IPS-18c (cell line): ENCODE data around the gene PIAS2.
"Not testable (repeated sequence)": the region's sequence is repeated elsewhere in the genome, so short reads cannot be mapped to it uniquely, and the experiment has no call there.

Source experiments
- H3K4me3 ChIP-seq: 2 replicates; pipeline ENCODE4 v1.7.0; 2013; ENCODE audit warnings: low read depth, mild to moderate bottlenecking, low read length, moderate library complexity; ENCODE audit not compliant: insufficient read depth
- H3K9me3 ChIP-seq: one replicate; pipeline ENCODE4 v1.6.1; 2013; ENCODE audit warnings: mild to moderate bottlenecking, low read length, moderate library complexity; ENCODE audit not compliant: control insufficient read depth, insufficient read depth

The PIAS2 gene, protein sequence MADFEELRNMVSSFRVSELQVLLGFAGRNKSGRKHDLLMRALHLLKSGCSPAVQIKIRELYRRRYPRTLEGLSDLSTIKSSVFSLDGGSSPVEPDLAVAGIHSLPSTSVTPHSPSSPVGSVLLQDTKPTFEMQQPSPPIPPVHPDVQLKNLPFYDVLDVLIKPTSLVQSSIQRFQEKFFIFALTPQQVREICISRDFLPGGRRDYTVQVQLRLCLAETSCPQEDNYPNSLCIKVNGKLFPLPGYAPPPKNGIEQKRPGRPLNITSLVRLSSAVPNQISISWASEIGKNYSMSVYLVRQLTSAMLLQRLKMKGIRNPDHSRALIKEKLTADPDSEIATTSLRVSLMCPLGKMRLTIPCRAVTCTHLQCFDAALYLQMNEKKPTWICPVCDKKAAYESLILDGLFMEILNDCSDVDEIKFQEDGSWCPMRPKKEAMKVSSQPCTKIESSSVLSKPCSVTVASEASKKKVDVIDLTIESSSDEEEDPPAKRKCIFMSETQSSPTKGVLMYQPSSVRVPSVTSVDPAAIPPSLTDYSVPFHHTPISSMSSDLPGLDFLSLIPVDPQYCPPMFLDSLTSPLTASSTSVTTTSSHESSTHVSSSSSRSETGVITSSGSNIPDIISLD

DNA sequence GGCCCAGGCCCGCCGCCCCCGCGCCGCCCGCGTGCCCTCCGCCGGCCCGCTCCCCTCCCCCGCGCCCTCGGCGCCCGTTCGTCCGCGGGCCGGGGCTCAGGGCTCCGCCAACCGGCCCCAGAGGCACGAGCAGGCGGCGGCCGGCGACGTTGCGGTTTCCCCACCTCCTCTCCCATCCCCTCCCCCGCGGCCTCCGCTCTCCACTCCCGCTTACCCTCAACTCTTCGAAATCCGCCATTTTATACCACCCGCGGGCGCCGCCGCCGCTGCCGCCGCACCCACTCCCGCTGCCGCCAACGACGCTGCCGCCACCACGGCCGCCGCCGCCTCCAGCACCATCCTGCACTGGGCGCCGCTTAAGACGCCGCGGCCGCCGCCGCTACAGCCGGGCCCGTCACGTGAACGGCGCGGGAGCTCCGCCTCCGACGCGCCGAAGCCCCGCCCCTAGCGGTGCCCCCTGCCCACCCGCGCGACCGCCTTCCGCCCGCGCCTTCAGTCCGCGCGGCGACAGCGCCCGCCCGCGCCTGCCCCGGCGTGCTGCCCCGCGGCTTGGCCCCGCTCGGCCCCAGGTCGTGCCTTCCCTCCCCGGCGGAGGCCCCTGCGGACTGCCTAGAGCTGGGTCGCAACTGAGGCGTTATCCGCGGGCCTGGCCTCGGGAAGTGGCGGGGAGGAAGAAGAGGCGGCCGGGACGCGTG lies at the start of gene PIAS2, which contains the start of gene KATNAL2:
PIAS2 (minus strand) TSS at position 400 of the 695 bp plus-strand sequence; CDS start at position 238, 162 bp downstream.
KATNAL2 (plus strand) TSS at position 495 of the 695 bp plus-strand sequence. CDS start 29,271 bp downstream, outside the sequence.
- H3K4me3 ChIP-seq = peak within 1 kb of the TSS; percentile 45
- H3K9me3 ChIP-seq = no peaks in the 10 kb centered on the region

- not testable (repeated sequence) for H3K9me3 ChIP-seq, H3K4me3 ChIP-seq
Observed at GRCh38 chr18:46966266-46966665, 49.0 kb upstream of the PIAS2 start.

DNA sequence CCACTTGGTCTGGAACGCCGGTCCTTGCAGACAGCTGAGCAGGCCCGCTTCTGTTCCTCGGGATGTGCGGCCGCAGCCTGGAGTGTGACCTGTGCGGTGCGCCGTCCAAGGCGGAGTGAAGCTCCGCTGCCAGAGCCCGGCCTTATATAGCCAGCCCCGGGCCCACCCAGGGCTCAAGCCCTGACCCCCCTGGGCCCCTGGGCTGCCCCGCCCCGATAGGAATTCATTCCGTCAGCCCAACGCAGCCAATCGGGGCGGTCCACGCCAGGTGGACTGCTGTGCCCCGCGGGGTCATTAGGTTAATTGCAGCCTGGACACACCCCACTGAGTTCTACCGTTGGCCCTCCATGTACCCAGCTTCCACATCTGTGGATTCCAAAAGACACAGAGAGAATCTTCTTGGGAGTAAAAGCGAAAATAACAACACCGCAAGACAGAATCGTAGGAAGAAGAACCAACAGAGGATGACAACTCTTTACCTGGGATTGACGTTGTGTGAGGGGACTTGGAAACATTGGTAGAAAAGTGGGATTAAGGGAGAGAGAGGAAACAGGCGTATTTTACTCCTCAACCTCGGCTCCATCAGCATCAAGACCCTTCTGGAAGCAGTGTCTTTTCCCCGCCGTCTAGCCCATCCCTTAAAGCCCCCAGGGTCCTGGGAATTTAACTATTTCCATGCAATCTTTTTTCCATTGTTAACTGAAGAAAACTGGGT lies 47.4 kb upstream of the PIAS2 start:
- H3K9me3 ChIP-seq, H3K4me3 ChIP-seq: not testable (repeated sequence)

DNA sequence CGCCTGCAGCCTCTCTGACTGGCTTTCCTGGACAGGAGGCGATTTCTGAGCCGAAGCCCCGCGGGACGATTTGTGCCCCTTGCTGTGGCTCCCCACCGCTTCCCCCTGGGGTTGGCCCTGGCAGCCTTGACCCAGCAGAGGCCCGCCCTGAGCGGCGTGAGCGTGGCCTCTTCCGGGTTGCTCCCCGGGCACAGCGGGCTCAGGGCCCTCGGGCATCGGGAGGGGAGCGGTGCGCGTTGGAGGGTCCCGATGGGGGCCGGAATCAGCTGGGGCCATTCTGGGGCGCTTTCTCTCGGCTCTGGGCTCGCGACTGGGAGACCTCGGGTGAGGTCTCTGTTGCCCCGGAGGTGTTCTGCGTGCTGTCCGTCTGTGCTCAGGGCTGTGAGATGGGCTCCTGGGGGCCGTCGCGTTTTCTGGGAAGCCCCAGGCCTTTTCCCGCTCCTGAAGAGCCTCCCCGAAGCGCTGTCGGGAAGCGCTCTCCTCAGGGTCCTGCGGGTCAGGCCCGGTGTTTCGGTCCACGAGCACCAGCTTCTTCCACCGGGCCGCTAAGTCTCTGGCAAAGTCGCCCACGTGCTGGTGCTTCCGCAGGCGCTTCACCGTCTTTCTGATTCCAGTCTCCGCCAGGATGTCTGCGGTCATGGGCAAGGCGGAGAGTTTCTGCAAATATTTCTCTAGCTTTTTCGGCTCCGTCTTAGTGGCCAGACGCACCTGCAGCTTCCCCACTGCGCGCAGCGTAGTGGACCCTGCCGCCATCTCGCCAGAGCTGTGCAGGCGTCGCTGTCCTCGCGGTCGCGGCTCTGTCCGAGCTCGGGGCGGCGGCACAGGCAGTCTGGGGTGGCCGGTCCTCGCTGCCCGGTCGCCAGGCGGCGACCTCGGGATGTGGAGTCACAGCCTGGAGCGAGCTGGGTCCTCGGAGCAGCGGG lies 46.6 kb upstream of the PIAS2 start:
- not testable (repeated sequence) for H3K9me3 ChIP-seq, H3K4me3 ChIP-seq

DNA sequence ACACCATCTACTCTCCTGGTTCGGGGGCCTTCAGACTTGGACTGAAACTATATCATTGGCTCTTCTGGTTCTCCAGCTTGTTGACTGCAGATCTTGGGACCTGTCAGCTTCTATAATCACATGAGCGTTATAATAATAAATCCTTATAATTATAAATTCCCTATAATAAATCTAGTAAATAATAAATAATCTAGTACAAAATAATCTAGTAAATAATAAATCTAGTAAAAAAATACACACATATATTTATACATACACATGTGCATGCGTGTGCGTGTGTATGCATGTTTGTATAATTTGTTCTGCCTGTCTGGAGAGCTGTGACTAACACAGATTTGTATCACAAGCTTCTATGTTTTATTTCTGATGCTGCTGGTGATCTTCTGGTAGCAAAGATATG lies 40.9 kb upstream of the PIAS2 start:
- Histone ChIP-seq H3K9me3 (no peaks in the 10 kb centered on the region), H3K4me3 (no peak overlapping the region)

DNA sequence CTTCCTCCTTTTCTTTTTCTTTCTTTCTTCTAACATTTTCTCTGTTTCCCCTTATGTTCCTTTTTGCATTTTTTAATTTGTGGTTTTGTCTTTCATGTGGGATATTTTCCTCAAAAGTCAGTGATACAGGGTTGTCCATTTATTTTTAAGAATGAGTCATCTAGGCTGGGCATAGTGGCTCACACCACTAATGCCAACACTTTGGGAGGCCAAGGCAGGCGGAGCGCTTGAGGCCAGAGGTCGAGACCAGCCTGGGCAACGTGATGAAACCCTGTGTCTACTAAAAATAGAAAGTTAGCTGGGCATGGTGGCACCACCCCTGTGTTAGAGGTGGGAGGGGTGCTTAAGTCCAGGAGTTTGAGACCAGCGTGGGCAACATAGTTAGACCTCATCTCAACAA lies 35.9 kb upstream of the PIAS2 start:
- H3K4me3 ChIP-seq = no peak overlapping the region

DNA sequence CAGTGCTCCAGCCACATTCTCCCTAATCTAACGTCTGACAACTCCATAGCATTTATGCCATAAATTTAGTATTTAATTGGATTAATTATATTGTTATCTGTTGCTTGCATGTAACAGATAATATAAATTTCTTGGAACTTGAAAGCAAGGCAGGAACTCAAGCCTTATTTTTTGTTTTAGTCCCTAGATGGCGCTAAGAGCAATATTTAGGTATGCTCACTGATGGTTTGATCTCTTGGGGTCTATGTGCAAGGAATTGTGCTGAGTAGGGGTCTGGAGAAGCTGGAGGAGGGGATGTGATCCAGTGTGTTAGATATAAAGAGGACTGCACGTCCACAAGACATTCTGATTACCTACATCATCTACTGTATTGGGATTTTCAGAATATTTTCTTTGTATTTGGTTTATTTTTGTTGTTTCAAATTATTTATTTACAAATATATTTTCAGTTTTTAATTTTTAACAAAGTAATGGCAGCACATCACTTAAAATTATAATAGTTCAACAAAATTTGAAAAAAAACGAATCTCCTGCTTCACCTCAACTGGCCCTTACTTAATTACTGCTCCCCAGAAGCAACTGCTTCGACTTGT lies 32.9 kb upstream of the PIAS2 start:
- no peak overlapping the region for H3K4me3 ChIP-seq
- H3K9me3 ChIP-seq = no peaks in the 10 kb centered on the region

More for the DNA sequence above, 35.9 kb upstream of the PIAS2 start:
- no peaks in the 10 kb centered on the region for H3K9me3 ChIP-seq

DNA sequence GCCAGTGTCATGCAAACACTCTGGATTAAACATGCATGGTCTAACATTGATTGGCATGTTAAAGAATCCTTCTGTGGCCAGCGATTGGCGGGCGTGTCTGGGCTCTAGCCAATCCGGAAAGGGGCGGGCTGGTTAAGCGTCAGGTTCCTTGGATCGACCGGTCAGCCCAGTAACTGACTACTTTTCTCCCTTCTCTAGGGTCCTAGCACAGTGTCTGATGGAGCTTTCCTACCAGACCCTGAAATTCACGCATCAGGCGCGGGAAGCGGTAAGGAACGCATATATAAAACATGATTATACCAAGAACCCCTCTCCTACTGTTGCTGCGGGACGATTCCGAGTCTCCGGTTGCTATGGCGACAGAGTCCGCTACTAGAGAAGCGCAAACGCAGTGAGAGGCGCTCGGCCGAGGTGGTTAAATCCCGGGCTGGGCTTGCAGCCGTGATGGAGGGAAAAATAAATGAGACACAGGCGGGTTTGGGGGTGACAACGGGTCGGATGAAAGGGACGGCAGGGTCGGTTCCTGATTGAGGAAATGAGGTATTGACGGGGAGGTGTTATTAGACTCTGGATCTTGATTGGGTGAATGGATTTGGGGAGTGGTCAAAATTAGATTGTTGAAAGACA lies 29.5 kb upstream of the PIAS2 start:
- H3K4me3 ChIP-seq = peak overlapping the region; percentile 97

GRCh38 chr18:46942646-46943045 lies 25.3 kb upstream of the PIAS2 start:
- no peak overlapping the region for H3K4me3 ChIP-seq
- peaks cover 3% of the 10 kb centered on the region for H3K9me3 ChIP-seq

More for the DNA sequence above, 29.5 kb upstream of the PIAS2 start:
- H3K9me3 ChIP-seq = no peaks in the 10 kb centered on the region

DNA sequence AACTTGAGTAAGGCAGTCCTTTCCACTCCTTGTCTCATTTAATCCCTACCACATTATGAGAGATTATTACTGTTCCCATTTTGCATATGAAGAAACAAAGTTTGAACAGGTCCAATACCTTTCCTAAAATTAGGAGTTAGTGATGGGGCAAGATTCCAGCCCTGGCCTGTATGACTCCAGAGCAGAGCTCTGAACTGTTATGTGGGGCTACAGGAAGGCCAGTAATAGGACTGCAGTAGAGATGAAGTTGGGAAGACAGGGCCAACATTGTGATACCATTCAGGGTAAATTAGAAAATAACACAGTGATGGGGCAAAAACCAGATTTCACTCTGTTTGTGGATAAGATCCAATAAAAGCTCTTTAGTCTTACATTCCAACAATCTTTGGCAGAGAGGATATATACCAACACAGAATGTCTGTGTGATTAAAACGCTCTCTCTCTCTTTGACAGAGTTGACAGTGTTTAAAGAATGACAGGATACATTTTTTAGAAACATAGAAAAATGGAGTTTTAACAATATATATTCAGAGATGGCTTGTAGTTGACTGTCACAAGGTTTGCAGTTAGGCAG lies 22.8 kb upstream of the PIAS2 start:
- H3K4me3 ChIP-seq = no peak overlapping the region
- peaks cover 3% of the 10 kb centered on the region for H3K9me3 ChIP-seq

- H3K4me3 ChIP-seq = no peak overlapping the region
- peaks cover 3% of the 10 kb centered on the region for H3K9me3 ChIP-seq
Observed at GRCh38 chr18:46939337-46939963, 22.1 kb upstream of the PIAS2 start.

DNA sequence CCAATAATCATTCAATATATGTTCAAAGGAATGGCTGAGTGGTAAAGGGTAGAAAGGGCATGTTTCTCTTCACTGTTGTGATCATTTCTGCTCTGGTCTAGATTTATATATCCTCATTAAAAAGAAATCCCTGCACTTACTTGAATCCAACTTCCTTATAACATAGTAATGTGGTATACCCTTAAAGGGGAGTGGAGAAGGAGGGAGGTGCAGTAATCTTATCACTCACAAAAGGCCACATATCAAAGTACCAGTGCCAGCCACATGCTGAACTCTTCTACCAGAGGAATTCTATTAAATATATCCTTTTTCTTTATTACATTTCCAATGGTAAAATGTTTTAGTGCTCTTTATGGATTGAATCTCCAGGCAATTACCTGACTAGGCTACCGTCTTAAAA lies 3.3 kb upstream of the PIAS2 start:
- no peaks in the 10 kb centered on the region for H3K9me3 ChIP-seq

GRCh38 chr18:46920067-46920466 lies 2.8 kb upstream of the PIAS2 start:
- Histone ChIP-seq H3K4me3 (no peak overlapping the region), H3K9me3 (no peaks in the 10 kb centered on the region)

More for the DNA sequence above, 3.3 kb upstream of the PIAS2 start:
- H3K4me3 ChIP-seq = no peak overlapping the region

DNA sequence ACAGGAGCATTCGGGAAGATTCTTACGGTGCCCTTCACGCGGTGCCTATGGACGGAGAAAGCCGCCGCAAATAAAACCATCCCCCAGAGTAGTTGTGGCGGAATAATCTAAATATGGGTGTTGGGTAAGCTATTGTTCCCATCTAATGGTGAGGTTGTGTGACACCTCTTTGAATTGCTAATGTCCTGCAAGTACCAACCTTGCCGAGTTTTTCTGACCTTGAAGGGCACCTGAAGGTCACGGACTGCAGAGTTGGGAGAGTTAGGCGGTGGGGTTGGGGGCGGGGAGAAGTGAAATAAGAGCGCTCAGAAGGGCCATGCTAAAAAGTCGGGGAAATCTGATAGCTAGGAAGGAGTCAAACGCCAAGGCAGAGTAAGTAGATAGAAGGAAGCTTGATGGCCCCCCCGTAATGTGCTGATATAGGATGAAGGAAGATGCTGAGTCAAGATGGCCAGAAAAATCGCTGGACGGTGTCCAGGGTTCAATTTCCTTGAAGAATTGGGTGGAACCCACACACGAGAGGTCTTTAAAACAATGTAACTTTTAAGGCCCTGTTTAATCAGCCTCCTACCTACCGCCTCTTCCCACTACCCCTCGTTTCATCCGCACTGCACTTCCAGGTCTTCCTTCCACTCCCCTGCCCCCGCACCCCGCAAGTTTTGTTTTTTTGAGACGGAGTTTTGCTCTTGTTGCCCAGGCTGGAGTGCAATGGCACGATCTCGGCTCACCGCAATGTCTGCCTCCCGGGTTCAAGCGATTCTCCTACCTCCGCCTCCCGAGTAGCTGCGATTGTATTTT lies 695 bp upstream of the PIAS2 start:
- Histone ChIP-seq H3K9me3 (no peaks in the 10 kb centered on the region), H3K4me3 (peak overlapping the region; percentile 45)
